Fibroblast of skin of left biceps (primary cell): ENCODE results near the gene EPB41L1.

Experiments used
- DNase-seq, 2 experiments: peaks; one replicate each; pipeline ENCODE4 v3.0.0-alpha.2; 2013; ENCODE audit warnings: low read depth in 2 of 2

EPB41L1 gene

GRCh38 chr20:36193977-36194712, 39.6 kb downstream of the EPB41L1 start:
- no peak for DNase-seq

GRCh38 chr20:36196676-36197075, 42.1 kb downstream of the EPB41L1 start:
- DNase-seq: no peak

- no peak for DNase-seq
Observed at GRCh38 chr20:36197271-36197670, 42.7 kb downstream of the EPB41L1 start.

GRCh38 chr20:36199345-36200257, 45.1 kb downstream of the EPB41L1 start:
- peak; percentile 23 to 26 for DNase-seq

- no peak for DNase-seq
Observed at GRCh38 chr20:36200451-36200850, 45.9 kb downstream of the EPB41L1 start.

- DNase-seq: no peak
Observed at GRCh38 chr20:36201198-36201597, 46.7 kb downstream of the EPB41L1 start.

- DNase-seq: no peak
Observed at GRCh38 chr20:36202891-36203338, 48.4 kb downstream of the EPB41L1 start.

- DNase-seq: no peak
Observed at GRCh38 chr20:36203861-36204260, 49.3 kb downstream of the EPB41L1 start.

- no peak for DNase-seq
Observed at GRCh38 chr20:36205026-36205425, 50.5 kb downstream of the EPB41L1 start.

GRCh38 chr20:36206068-36206467, 51.5 kb downstream of the EPB41L1 start:
- no peak for DNase-seq

GRCh38 chr20:36206641-36207040, 52.1 kb downstream of the EPB41L1 start:
- DNase-seq: no peak

GRCh38 chr20:36207602-36208001, 53.1 kb downstream of the EPB41L1 start:
- no peak for DNase-seq

GRCh38 chr20:36208257-36208656, 53.7 kb downstream of the EPB41L1 start:
- DNase-seq: no peak

- no peak for DNase-seq
Observed at GRCh38 chr20:36210436-36211021, 56.0 kb downstream of the EPB41L1 start.

- no peak for DNase-seq
Observed at GRCh38 chr20:36213362-36213761, 58.8 kb downstream of the EPB41L1 start.

GRCh38 chr20:36214684-36215256, 60.2 kb downstream of the EPB41L1 start:
- no peak for DNase-seq

GRCh38 chr20:36215778-36216177, 61.2 kb downstream of the EPB41L1 start:
- DNase-seq: no peak

- no peak for DNase-seq
Observed at GRCh38 chr20:36216314-36217025, 61.9 kb downstream of the EPB41L1 start.

- no peak for DNase-seq
Observed at GRCh38 chr20:36217226-36217625, 62.7 kb downstream of the EPB41L1 start.

GRCh38 chr20:36218380-36219064, 64.0 kb downstream of the EPB41L1 start:
- DNase-seq: no peak
